Fibroblast of pulmonary artery (primary cell): ENCODE data around the gene TRIO.
A peak's percentile ranks its signal among the peaks of the same experiment; 100 is the strongest.

Experiments
- DNase-seq: peaks from one replicate; pipeline ENCODE4 v3.0.0-alpha.2; 2010; ENCODE audit warnings: low read depth
- H3K4me3 ChIP-seq: replicated peaks from 2 replicates; pipeline ENCODE4 v1.5.1; 2011; ENCODE audit warnings: low read depth, mild to moderate bottlenecking, control low read depth, low read length, moderate library complexity
- CTCF ChIP-seq: IDR thresholded peaks from 2 replicates; pipeline ENCODE4 v1.5.1; 2011; ENCODE audit warnings: mild to moderate bottlenecking, control low read depth, low read length, inconsistent platforms; ENCODE audit errors: missing control alignments

TRIO gene

GRCh38 chr5:14436801-14437542 lies 293.8 kb downstream of the TRIO start:
- H3K4me3 ChIP-seq, result no peak overlapping the region
- no peak for DNase-seq
- TF ChIP-seq CTCF, result no peak

GRCh38 chr5:14438195-14438606 lies 295.1 kb downstream of the TRIO start:
- no peak for DNase-seq
- TF ChIP-seq CTCF, result no peak
- no peak overlapping the region for H3K4me3 ChIP-seq

GRCh38 chr5:14439087-14439871 lies 296.1 kb downstream of the TRIO start:
- H3K4me3 ChIP-seq, result no peak overlapping the region
- DNase-seq, result peak; percentile 36
- TF ChIP-seq CTCF, result no peak

- no peak for DNase-seq
- peak overlapping the region; percentile 72 for H3K4me3 ChIP-seq
- TF ChIP-seq CTCF, result no peak
Measured at GRCh38 chr5:14440223-14440581, 297.1 kb downstream of the TRIO start.

- TF ChIP-seq CTCF, result no peak
- peak overlapping the region; percentile 72 for H3K4me3 ChIP-seq
- peak; percentile 92 for DNase-seq
Measured at GRCh38 chr5:14440582-14441431, 297.7 kb downstream of the TRIO start.

GRCh38 chr5:14441641-14442040 lies 298.5 kb downstream of the TRIO start:
- no peak for DNase-seq
- no peak for TF ChIP-seq CTCF
- H3K4me3 ChIP-seq, result peak overlapping the region; percentile 72
